CD4-positive, CD25-positive, alpha-beta regulatory T cell (primary cell): ENCODE measurements around the gene SLC16A8. TPM values are rescaled to one million over a fixed set of nuclear protein-coding genes. Genes with fewer than 3 reads are reported as not detected.

Experiments
- ATAC-seq, 2 donors: fragments of 150-1000 bp; cut with Tn5 transposase; one replicate each; pipeline ENCODE4 v1.10.0; 2021; ENCODE audit warnings: low read depth in 2 of 2, moderate number of reproducible peaks in 2 of 2, moderate library complexity in 1 of 2
- DNase-seq, 3 donors: peaks; one replicate each; pipeline versions ENCODE4 v3.0.0 to v3.0.0-alpha.2; 2012 to 2022; ENCODE audit warnings: mixed read lengths in 1 of 3
- H3K27ac ChIP-seq: one replicate; pipeline ENCODE4 v1.7.0; 2013; ENCODE audit warnings: mild to moderate bottlenecking, low read length; ENCODE audit not compliant: insufficient read depth, poor library complexity, severe bottlenecking
- H3K27me3 ChIP-seq: one replicate; pipeline ENCODE4 v1.7.0; 2013; ENCODE audit warnings: low read length; ENCODE audit not compliant: control insufficient read depth, insufficient read depth
- H3K36me3 ChIP-seq: one replicate; pipeline ENCODE4 v1.7.0; 2013; ENCODE audit warnings: mild to moderate bottlenecking, low read length, moderate library complexity; ENCODE audit not compliant: control insufficient read depth, insufficient read depth
- H3K4me1 ChIP-seq: 2 replicates; pipeline ENCODE4 v1.7.0; 2013; ENCODE audit warnings: mild to moderate bottlenecking, low read length; ENCODE audit not compliant: insufficient read depth, control insufficient read depth, poor library complexity, severe bottlenecking
- H3K4me3 ChIP-seq: one replicate; pipeline ENCODE4 v1.7.0; 2013; ENCODE audit warnings: low read depth, mild to moderate bottlenecking, low read length, moderate library complexity
- H3K9me3 ChIP-seq, 2 experiments: 1 replicate in 1 of 2; 2 replicates in 1 of 2; pipeline ENCODE4 v1.7.0; 2013; ENCODE audit warnings: low read length in 2 of 2, mild to moderate bottlenecking in 1 of 2, moderate library complexity in 1 of 2; ENCODE audit not compliant: control insufficient read depth in 2 of 2
- H3K27ac Mint-ChIP-seq, 3 donors: one replicate each; pipeline ENCODE4 v1.8.0; 2020 to 2022; ENCODE audit warnings: mild to moderate bottlenecking in 3 of 3, mixed read lengths in 3 of 3, moderate library complexity in 2 of 3
- H3K27me3 Mint-ChIP-seq: one replicate; pipeline ENCODE4 v1.8.0; 2022; ENCODE audit warnings: mild to moderate bottlenecking, mixed read lengths
- H3K36me3 Mint-ChIP-seq: one replicate; pipeline ENCODE4 v1.8.0; 2020; ENCODE audit warnings: mixed read lengths
- H3K4me1 Mint-ChIP-seq, 4 donors: one replicate each; pipeline ENCODE4 v1.8.0; 2020 to 2022; ENCODE audit warnings: mixed read lengths in 4 of 4, mild to moderate bottlenecking in 1 of 4
- H3K4me3 Mint-ChIP-seq, 4 donors: one replicate each; pipeline ENCODE4 v1.8.0; 2020 to 2022; ENCODE audit warnings: mild to moderate bottlenecking in 4 of 4, mixed read lengths in 4 of 4, moderate library complexity in 3 of 4
- H3K9me3 Mint-ChIP-seq, 7 donors: one replicate each; pipeline ENCODE4 v1.8.0; 2020 to 2022; ENCODE audit warnings: mixed read lengths in 7 of 7, mild to moderate bottlenecking in 3 of 7, moderate library complexity in 2 of 7
- polyA plus RNA-seq, 4 donors: library from polyadenylated mRNA; unstranded; fragments of 300-500 nt; fragmentation: Illumina TruSeq; gene quantifications; one replicate each; pipeline ENCODE4 v1.2.3, GENCODE V29; 2021
- total RNA-seq: library from RNA; stranded (reverse); gene quantifications from one replicate; pipeline ENCODE4 v1.2.3, GENCODE V29; 2022

Gene SLC16A8
- total and polyA plus RNA-seq, 5 donors from 2014 or later = not detected

GRCh38 chr22:38075961-38076360, 8.0 kb downstream of the SLC16A8 start:
- Mint-ChIP-seq H3K4me3 (no peak overlapping the region), H3K27ac (no peak overlapping the region), H3K36me3 (peaks cover 10% of the 10 kb centered on the region), H3K27me3 (peaks cover 10% of the 10 kb centered on the region), H3K9me3 (no peaks in the 10 kb centered on the region), H3K4me1 (peaks cover 0 to 5% (median 0%) of the 10 kb centered on the region in 4 donors)
- no peak overlapping the region for H3K27ac ChIP-seq
- H3K4me1 ChIP-seq = no peaks in the 10 kb centered on the region
- no peaks in the 10 kb centered on the region for H3K9me3 ChIP-seq
- H3K36me3 ChIP-seq = peaks cover 10% of the 10 kb centered on the region
- no peaks in the 10 kb centered on the region for H3K27me3 ChIP-seq
- H3K4me3 ChIP-seq = no peak overlapping the region
- no peak for ATAC-seq
- DNase-seq = no peak

- Histone ChIP-seq H3K27ac (no peak overlapping the region), H3K36me3 (peaks cover 11% of the 10 kb centered on the region), H3K4me1 (no peaks in the 10 kb centered on the region), H3K27me3 (no peaks in the 10 kb centered on the region), H3K4me3 (no peak overlapping the region), H3K9me3 (no peaks in the 10 kb centered on the region)
- H3K4me3 Mint-ChIP-seq = no peak overlapping the region
- DNase-seq = no peak
- peaks cover 12% of the 10 kb centered on the region for H3K36me3 Mint-ChIP-seq
- no peak for ATAC-seq
- H3K9me3 Mint-ChIP-seq = no peaks in the 10 kb centered on the region
- no peak overlapping the region for H3K27ac Mint-ChIP-seq
- peaks cover 10% of the 10 kb centered on the region for H3K27me3 Mint-ChIP-seq
- H3K4me1 Mint-ChIP-seq = peaks cover 0 to 5% (median 0%) of the 10 kb centered on the region in 4 donors
These were observed 8.7 kb downstream of the SLC16A8 start for GRCh38 chr22:38075105-38075825.

GRCh38 chr22:38074181-38075104, 9.5 kb downstream of the SLC16A8 start:
- Histone ChIP-seq H3K36me3 (peaks cover 20% of the 10 kb centered on the region), H3K4me1 (no peaks in the 10 kb centered on the region), H3K4me3 (no peak overlapping the region), H3K27ac (no peak overlapping the region), H3K9me3 (no peaks in the 10 kb centered on the region), H3K27me3 (no peaks in the 10 kb centered on the region)
- no peak for DNase-seq
- no peak overlapping the region for H3K27ac Mint-ChIP-seq
- H3K27me3 Mint-ChIP-seq = peaks cover 3% of the 10 kb centered on the region
- no peak for ATAC-seq
- H3K36me3 Mint-ChIP-seq = peaks cover 18% of the 10 kb centered on the region
- H3K4me3 Mint-ChIP-seq = no peak overlapping the region
- peaks cover 0 to 2% (median 0%) of the 10 kb centered on the region in 7 donors for H3K9me3 Mint-ChIP-seq
- H3K4me1 Mint-ChIP-seq = peaks cover 0 to 2% (median 0%) of the 10 kb centered on the region in 4 donors

GRCh38 chr22:38073150-38074130, 10.5 kb downstream of the SLC16A8 start:
- H3K27me3 Mint-ChIP-seq = no peaks in the 10 kb centered on the region
- H3K36me3 ChIP-seq = peaks cover 20% of the 10 kb centered on the region
- H3K4me3 Mint-ChIP-seq = no peak overlapping the region
- peaks cover 0 to 2% (median 0%) of the 10 kb centered on the region in 4 donors for H3K4me1 Mint-ChIP-seq
- H3K27me3 ChIP-seq = no peaks in the 10 kb centered on the region
- DNase-seq (no peak), ATAC-seq (no peak)
- H3K9me3 Mint-ChIP-seq = peaks cover 0 to 2% (median 0%) of the 10 kb centered on the region in 7 donors
- no peaks in the 10 kb centered on the region for H3K9me3 ChIP-seq
- peaks cover 18% of the 10 kb centered on the region for H3K36me3 Mint-ChIP-seq
- no peak overlapping the region for H3K27ac Mint-ChIP-seq
- no peaks in the 10 kb centered on the region for H3K4me1 ChIP-seq
- no peak overlapping the region for H3K4me3 ChIP-seq
- no peak overlapping the region for H3K27ac ChIP-seq

GRCh38 chr22:38072322-38073149, 11.4 kb downstream of the SLC16A8 start:
- DNase-seq (no peak), ATAC-seq (no peak)
- no peak overlapping the region for H3K4me3 Mint-ChIP-seq
- H3K27me3 Mint-ChIP-seq = no peaks in the 10 kb centered on the region
- Histone ChIP-seq H3K9me3 (no peaks in the 10 kb centered on the region), H3K27me3 (no peaks in the 10 kb centered on the region), H3K27ac (no peak overlapping the region), H3K4me3 (no peak overlapping the region), H3K36me3 (peaks cover 24% of the 10 kb centered on the region), H3K4me1 (no peaks in the 10 kb centered on the region)
- H3K9me3 Mint-ChIP-seq = peaks cover 0 to 2% (median 0%) of the 10 kb centered on the region in 7 donors
- H3K27ac Mint-ChIP-seq = no peak overlapping the region
- peaks cover 25% of the 10 kb centered on the region for H3K36me3 Mint-ChIP-seq
- peaks cover 0 to 2% (median 0%) of the 10 kb centered on the region in 4 donors for H3K4me1 Mint-ChIP-seq

GRCh38 chr22:38071421-38072321, 12.3 kb downstream of the SLC16A8 start:
- Histone ChIP-seq H3K4me1 (no peaks in the 10 kb centered on the region), H3K36me3 (peaks cover 27% of the 10 kb centered on the region), H3K27me3 (no peaks in the 10 kb centered on the region), H3K4me3 (no peak overlapping the region), H3K9me3 (no peaks in the 10 kb centered on the region), H3K27ac (no peak overlapping the region)
- H3K36me3 Mint-ChIP-seq = peaks cover 27% of the 10 kb centered on the region
- no peak overlapping the region for H3K4me3 Mint-ChIP-seq
- no peaks in the 10 kb centered on the region for H3K27me3 Mint-ChIP-seq
- H3K27ac Mint-ChIP-seq = no peak overlapping the region
- peaks cover 0 to 2% (median 0%) of the 10 kb centered on the region in 4 donors for H3K4me1 Mint-ChIP-seq
- DNase-seq = no peak
- H3K9me3 Mint-ChIP-seq = peaks cover 0 to 2% (median 0%) of the 10 kb centered on the region in 7 donors
- ATAC-seq = no peak
